ENCODE results near the gene CALHM6.

GRCh38 chr6:116467514-116467913 lies 6.3 kb downstream of the CALHM6 start:
- TF ChIP-seq CTCF (conservative IDR thresholded peaks at IDR 0.05; ENCODE audit: low read depth in 2 of 2) (no peak), EZH2 (IDR thresholded peaks at IDR 0.05; ENCODE audit: low read depth, unreplicated experiment) (no peak), POLR2AphosphoS5 (IDR thresholded peaks at IDR 0.05; ENCODE audit: low read depth) (no peak)
